T-cell (primary cell): ENCODE data around the gene SLC9A9. TPM values are rescaled to one million over a fixed set of nuclear protein-coding genes. Genes with fewer than 3 reads are reported as not detected.

Experiments used
- ATAC-seq, 4 experiments: fragments of 200-7000 bp in 3 of 4; fragments of 150-1000 bp in 1 of 4; cut with Tn5 transposase; replicated peaks in 1 of 4; 1 replicate in 3 of 4; 2 replicates in 1 of 4; pipeline ENCODE4 v1.10.0; 2021; ENCODE audit warnings: moderate library complexity in 3 of 4, mild to moderate bottlenecking in 2 of 4, moderate number of reproducible peaks in 1 of 4
- CTCF ChIA-PET, 2 donors: fragments of 300-600 bp; sonication (Branson Sonifier 250); formaldehyde crosslinking; loops; one replicate each; lab custom pipeline; 2022; ENCODE audit warnings: antibody characterized with exemption in 2 of 2; lab: Charles Lee
- POLR2A ChIA-PET, 2 donors: fragments of 300-600 bp; sonication (Branson Sonifier 250); formaldehyde crosslinking; loops; one replicate each; lab custom pipeline; 2022; ENCODE audit warnings: antibody characterized with exemption in 2 of 2; lab: Charles Lee
- DNase-seq, 35 experiments: peaks; one replicate each; pipeline versions ENCODE4 v3.0.0 to v3.0.0-alpha.2; 2013 to 2023
- H3K27ac ChIP-seq: one replicate; pipeline ENCODE4 v1.5.1; 2013; ENCODE audit warnings: low read length
- H3K27me3 ChIP-seq, 2 experiments: replicated peaks in 1 of 2; 1 replicate in 1 of 2; 2 replicates in 1 of 2; pipeline versions ENCODE4 v1.6.1 to v1.7.0; 2013; ENCODE audit warnings: low read length in 1 of 2, mixed read lengths in 1 of 2; ENCODE audit not compliant: control insufficient read depth in 2 of 2, insufficient read depth in 2 of 2; ENCODE audit errors: extremely low read depth in 1 of 2
- H3K36me3 ChIP-seq, 2 donors: 1 replicate in 1 of 2; 2 replicates in 1 of 2; pipeline versions ENCODE4 v1.6.1 to v1.7.0; 2013; ENCODE audit warnings: low read length in 1 of 2; ENCODE audit not compliant: control insufficient read depth in 2 of 2, insufficient read depth in 1 of 2; ENCODE audit errors: extremely low read depth in 1 of 2
- H3K4me1 ChIP-seq, 2 experiments: 1 replicate in 1 of 2; 2 replicates in 1 of 2; pipeline versions ENCODE4 v1.6.1 to v1.7.0; 2013; ENCODE audit warnings: low read length in 2 of 2, mixed read lengths in 1 of 2; ENCODE audit not compliant: insufficient read depth in 2 of 2, control insufficient read depth in 1 of 2; ENCODE audit errors: extremely low read depth in 1 of 2
- H3K4me3 ChIP-seq, 2 donors: 1 replicate in 1 of 2; 2 replicates in 1 of 2; pipeline versions ENCODE4 v1.5.1 to v1.7.0; 2013; ENCODE audit warnings: mild to moderate bottlenecking in 2 of 2, low read length in 1 of 2, moderate library complexity in 1 of 2; ENCODE audit not compliant: control insufficient read depth in 1 of 2; ENCODE audit errors: extremely low read depth in 1 of 2
- H3K9me3 ChIP-seq: 2 replicates; pipeline ENCODE4 v1.7.0; 2013
- H3K27ac Mint-ChIP-seq, 2 donors: one replicate each; pipeline ENCODE4 v1.8.0; 2020 to 2021; ENCODE audit warnings: mild to moderate bottlenecking in 2 of 2, mixed read lengths in 2 of 2
- H3K27me3 Mint-ChIP-seq, 2 donors: one replicate each; pipeline ENCODE4 v1.8.0; 2021 to 2022; ENCODE audit warnings: mixed read lengths in 2 of 2
- H3K36me3 Mint-ChIP-seq: one replicate; pipeline ENCODE4 v1.8.0; 2021; ENCODE audit warnings: mixed read lengths
- H3K4me1 Mint-ChIP-seq, 3 donors: one replicate each; pipeline ENCODE4 v1.8.0; 2020 to 2022; ENCODE audit warnings: mixed read lengths in 3 of 3, mild to moderate bottlenecking in 1 of 3
- H3K4me3 Mint-ChIP-seq, 3 donors: one replicate each; pipeline ENCODE4 v1.8.0; 2020 to 2022; ENCODE audit warnings: mild to moderate bottlenecking in 3 of 3, mixed read lengths in 3 of 3, moderate library complexity in 3 of 3
- H3K9me3 Mint-ChIP-seq, 3 donors: one replicate each; pipeline ENCODE4 v1.8.0; 2020 to 2022; ENCODE audit warnings: mixed read lengths in 3 of 3
- WGBS: methylation state at CpG from one replicate; pipeline ENCODE4 v1.1.5; 2013; ENCODE audit warnings: missing lambda C conversion rate; ENCODE audit not compliant: insufficient coverage; 5-methylcytosine and 5-hydroxymethylcytosine counted together
- total RNA-seq, 35 experiments: library from RNA in 6 of 35; stranded (reverse) in 6 of 35; fragments of 120-200 nt in 1 of 35; gene quantifications; one replicate each; pipeline versions ENCODE4 v1.2.1 to v1.2.4 and lab custom pipeline; 2013 to 2026

The SLC9A9 gene
- total RNA-seq, 5 donors from 2014 or later (not counting 1 experiment from before 2014, with no cell fraction given) = 11.2 to 36.8 (median 17.8) TPM

- H3K9me3 ChIP-seq = no peaks in the 10 kb centered on the region
- H3K27me3 ChIP-seq = no peaks in the 10 kb centered on the region
- H3K9me3 Mint-ChIP-seq = no peaks in the 10 kb centered on the region
- H3K36me3 ChIP-seq = no peaks in the 10 kb centered on the region
- no peak overlapping the region for H3K27ac ChIP-seq
- no peaks in the 10 kb centered on the region for H3K27me3 Mint-ChIP-seq
- no peak overlapping the region for H3K27ac Mint-ChIP-seq
- ChIA-PET POLR2A (no interaction called here), CTCF (interaction anchor here in 1 of 2 donors (0.6 kb wide), 1 partner anchor 1231 kb away, joined by 11 read pairs; no protein-coding TSS in a partner anchor)
- WGBS = no CpG with 5 or more reads among the region's 1 CpG
- peaks cover 27% of the 10 kb centered on the region for H3K36me3 Mint-ChIP-seq
- H3K4me1 Mint-ChIP-seq = peaks cover 4 to 19% (median 8%) of the 10 kb centered on the region in 3 donors
- ATAC-seq (no peak), DNase-seq (no peak)
- H3K4me3 ChIP-seq = no peak overlapping the region
- H3K4me1 ChIP-seq = peaks cover 0 to 4% of the 10 kb centered on the region in 2 experiments
- H3K4me3 Mint-ChIP-seq = no peak overlapping the region
Measured at GRCh38 chr3:143356839-143357238, 491.4 kb downstream of the SLC9A9 start.

- Mint-ChIP-seq H3K4me1 (peaks cover 16 to 37% (median 24%) of the 10 kb centered on the region in 3 donors), H3K27ac (no peak overlapping the region), H3K9me3 (no peaks in the 10 kb centered on the region), H3K4me3 (no peak overlapping the region), H3K36me3 (peaks cover 15% of the 10 kb centered on the region), H3K27me3 (no peaks in the 10 kb centered on the region)
- ChIA-PET CTCF (no interaction called here), POLR2A (no interaction called here)
- H3K27me3 ChIP-seq = no peaks in the 10 kb centered on the region
- H3K9me3 ChIP-seq = no peaks in the 10 kb centered on the region
- H3K27ac ChIP-seq = no peak overlapping the region
- ATAC-seq = no peak
- peaks cover 0 to 8% of the 10 kb centered on the region in 2 experiments for H3K4me1 ChIP-seq
- no peak for DNase-seq
- no peak overlapping the region for H3K4me3 ChIP-seq
- no CpG with 5 or more reads among the region's 1 CpG for WGBS
- H3K36me3 ChIP-seq = no peaks in the 10 kb centered on the region
Measured at GRCh38 chr3:143354342-143354741, 493.9 kb downstream of the SLC9A9 start.

GRCh38 chr3:143352850-143353550, 495.3 kb downstream of the SLC9A9 start:
- CTCF ChIA-PET = interaction anchor here in 1 of 2 donors (0.6 to 0.9 kb wide), 2 partner anchors 14 to 28 kb away, joined by 3 to 7 read pairs; no protein-coding TSS in a partner anchor
- no peaks in the 10 kb centered on the region for H3K9me3 Mint-ChIP-seq
- no peak overlapping the region for H3K27ac Mint-ChIP-seq

GRCh38 chr3:143351895-143352608, 496.2 kb downstream of the SLC9A9 start:
- POLR2A ChIA-PET = no interaction called here
- no peak overlapping the region for H3K27ac ChIP-seq

More at GRCh38 chr3:143352850-143353550, 495.3 kb downstream of the SLC9A9 start:
- POLR2A ChIA-PET = interaction anchor here in 1 of 2 donors (0.6 kb wide), 1 partner anchor 21 kb away, joined by 6 read pairs; no protein-coding TSS in a partner anchor
- Histone ChIP-seq H3K27me3 (no peaks in the 10 kb centered on the region), H3K36me3 (no peaks in the 10 kb centered on the region), H3K9me3 (no peaks in the 10 kb centered on the region), H3K4me3 (no peak overlapping the region), H3K27ac (no peak overlapping the region), H3K4me1 (peaks cover 9 to 14% of the 10 kb centered on the region in 2 experiments)
- WGBS = 98% methylated on average over 3 of the region's 6 CpGs
- Mint-ChIP-seq H3K27me3 (no peaks in the 10 kb centered on the region), H3K4me3 (no peak overlapping the region), H3K36me3 (peaks cover 12% of the 10 kb centered on the region), H3K4me1 (peaks cover 30 to 45% (median 38%) of the 10 kb centered on the region in 3 donors)
- no peak for ATAC-seq
- DNase-seq = no peak

GRCh38 chr3:143351354-143351753, 496.9 kb downstream of the SLC9A9 start:
- no peaks in the 10 kb centered on the region for H3K9me3 ChIP-seq
- peaks cover 8% of the 10 kb centered on the region for H3K36me3 Mint-ChIP-seq
- H3K27ac ChIP-seq = no peak overlapping the region
- peaks cover 11 to 19% of the 10 kb centered on the region in 2 experiments for H3K4me1 ChIP-seq
- ChIA-PET CTCF (no interaction called here), POLR2A (no interaction called here)
- H3K27me3 ChIP-seq = no peaks in the 10 kb centered on the region
- no CpG with 5 or more reads among the region's 2 CpGs for WGBS
- no peaks in the 10 kb centered on the region for H3K9me3 Mint-ChIP-seq
- DNase-seq (no peak), ATAC-seq (no peak)
- H3K27me3 Mint-ChIP-seq = no peaks in the 10 kb centered on the region
- no peak overlapping the region for H3K4me3 ChIP-seq
- peaks cover 34 to 51% (median 46%) of the 10 kb centered on the region in 3 donors for H3K4me1 Mint-ChIP-seq
- no peak overlapping the region for H3K27ac Mint-ChIP-seq
- no peaks in the 10 kb centered on the region for H3K36me3 ChIP-seq
- no peak overlapping the region for H3K4me3 Mint-ChIP-seq

More at GRCh38 chr3:143351895-143352608, 496.2 kb downstream of the SLC9A9 start:
- Mint-ChIP-seq H3K9me3 (no peaks in the 10 kb centered on the region), H3K4me3 (no peak overlapping the region), H3K4me1 (peaks cover 32 to 48% (median 44%) of the 10 kb centered on the region in 3 donors), H3K27me3 (no peaks in the 10 kb centered on the region), H3K36me3 (peaks cover 8% of the 10 kb centered on the region), H3K27ac (no peak overlapping the region)
- Histone ChIP-seq H3K9me3 (no peaks in the 10 kb centered on the region), H3K4me3 (no peak overlapping the region), H3K27me3 (no peaks in the 10 kb centered on the region), H3K4me1 (peaks cover 11 to 19% of the 10 kb centered on the region in 2 experiments), H3K36me3 (no peaks in the 10 kb centered on the region)
- 100% methylated on average over 3 of the region's 4 CpGs for WGBS
- no peak for ATAC-seq
- CTCF ChIA-PET = interaction anchor here in 1 of 2 donors (0.6 to 0.9 kb wide), 2 partner anchors 15 to 27 kb away, joined by 3 to 7 read pairs; no protein-coding TSS in a partner anchor
- DNase-seq = no peak

- no peak overlapping the region for H3K4me3 Mint-ChIP-seq
Measured at GRCh38 chr3:143349455-143349854, 498.8 kb downstream of the SLC9A9 start.

More at GRCh38 chr3:143349455-143349854, 498.8 kb downstream of the SLC9A9 start:
- H3K27ac Mint-ChIP-seq = peak overlapping the region; percentile 40 to 71
- Histone ChIP-seq H3K27ac (no peak overlapping the region), H3K36me3 (no peaks in the 10 kb centered on the region), H3K9me3 (no peaks in the 10 kb centered on the region), H3K4me3 (no peak overlapping the region), H3K4me1 (peaks cover 11 to 20% of the 10 kb centered on the region in 2 experiments), H3K27me3 (no peaks in the 10 kb centered on the region)
- no peaks in the 10 kb centered on the region for H3K27me3 Mint-ChIP-seq
- H3K9me3 Mint-ChIP-seq = peaks cover 0 to 5% (median 4%) of the 10 kb centered on the region in 3 donors
- WGBS = no CpG with 5 or more reads among the region's 2 CpGs
- peaks cover 41 to 61% (median 58%) of the 10 kb centered on the region in 3 donors for H3K4me1 Mint-ChIP-seq
- DNase-seq (no peak), ATAC-seq (no peak)
- ChIA-PET POLR2A (no interaction called here), CTCF (interaction anchor here in 1 of 2 donors (0.6 kb wide), 1 partner anchor 38 kb away, joined by 4 read pairs; no protein-coding TSS in a partner anchor)
- peaks cover 20% of the 10 kb centered on the region for H3K36me3 Mint-ChIP-seq
